HG02623 (cell line): Measurements from ENCODE around the gene IKZF1.

Experiments used
- ATAC-seq: cut with Tn5 transposase; IDR thresholded peaks from one replicate; pipeline ENCODE4 v1.9.1; 2021; ENCODE audit warnings: moderate library complexity; ENCODE audit not compliant: unreplicated experiment

The IKZF1 gene

GRCh38 chr7:50369143-50370026, 64.9 kb downstream of the IKZF1 start:
- no peak for ATAC-seq

DNA sequence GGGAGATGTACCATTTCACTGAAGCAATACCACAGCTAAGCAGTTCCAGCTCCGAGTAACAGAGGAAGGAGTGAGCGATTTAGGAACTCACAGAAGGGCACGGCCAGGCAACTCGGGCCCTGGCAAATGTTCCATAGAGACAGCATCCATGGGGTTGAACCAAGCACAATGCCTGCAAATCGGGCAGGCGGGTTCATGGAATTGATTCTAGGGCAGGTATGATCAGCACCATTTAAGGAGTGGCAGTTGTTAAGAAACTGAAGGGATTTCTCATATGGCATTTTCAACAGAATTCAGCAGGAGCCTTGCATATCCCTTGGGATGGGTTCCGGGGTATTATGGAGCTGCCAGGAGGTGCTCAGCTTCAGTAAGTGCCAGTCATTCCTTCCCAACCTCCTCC, 66.4 kb downstream of the IKZF1 start:
- no peak for ATAC-seq

GRCh38 chr7:50371551-50372021, 67.1 kb downstream of the IKZF1 start:
- no peak for ATAC-seq

GRCh38 chr7:50372923-50373322, 68.4 kb downstream of the IKZF1 start:
- no peak for ATAC-seq

DNA sequence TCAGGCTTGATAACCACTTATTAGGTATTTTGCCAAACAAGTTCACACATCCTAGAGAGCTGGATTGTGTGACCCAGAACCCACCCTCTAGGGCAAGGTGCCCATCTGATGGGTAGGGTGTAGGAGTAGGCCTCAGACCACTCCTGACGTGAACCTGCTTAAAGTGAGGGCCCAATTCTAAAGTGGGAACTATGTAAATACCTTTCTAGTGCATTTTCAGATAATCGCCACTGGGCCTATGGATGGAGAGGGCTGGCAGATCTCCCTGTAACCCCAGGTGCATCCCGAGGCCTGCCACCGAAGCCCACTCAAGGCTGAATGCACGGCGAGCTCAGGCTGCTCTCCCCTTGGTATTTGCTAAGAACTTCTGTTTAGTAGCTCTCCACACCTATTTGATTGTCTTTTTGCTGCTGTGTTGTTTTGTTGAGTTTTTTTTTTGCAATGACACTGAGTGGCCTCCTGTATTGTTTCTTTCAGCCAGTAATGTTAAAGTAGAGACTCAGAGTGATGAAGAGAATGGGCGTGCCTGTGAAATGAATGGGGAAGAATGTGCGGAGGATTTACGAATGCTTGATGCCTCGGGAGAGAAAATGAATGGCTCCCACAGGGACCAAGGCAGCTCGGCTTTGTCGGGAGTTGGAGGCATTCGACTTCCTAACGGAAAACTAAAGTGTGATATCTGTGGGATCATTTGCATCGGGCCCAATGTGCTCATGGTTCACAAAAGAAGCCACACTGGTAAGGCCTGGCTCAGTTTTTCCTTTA, 71.7 kb downstream of the IKZF1 start:
- no peak for ATAC-seq

GRCh38 chr7:50377356-50377755, 72.8 kb downstream of the IKZF1 start:
- no peak for ATAC-seq

DNA sequence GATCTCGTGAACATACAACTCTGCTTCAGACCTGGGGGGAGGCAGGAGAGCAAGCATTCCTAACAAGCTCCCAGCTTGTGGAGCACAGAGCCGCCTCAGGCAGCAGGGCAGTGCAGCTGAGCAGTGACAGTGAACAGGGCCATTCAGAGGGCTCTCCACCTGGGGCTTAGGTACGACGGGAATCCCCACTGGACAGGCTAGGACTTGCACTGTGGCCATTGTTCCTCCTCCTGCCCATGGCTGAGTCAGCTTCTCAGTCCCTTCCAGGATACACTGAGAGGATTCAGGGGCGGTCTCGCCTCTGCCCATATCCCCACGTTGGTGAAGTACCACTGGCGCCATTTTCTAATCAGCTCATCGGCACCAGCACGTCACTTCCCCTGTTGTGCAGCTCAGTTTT, 74.6 kb downstream of the IKZF1 start:
- ATAC-seq, result no peak

DNA sequence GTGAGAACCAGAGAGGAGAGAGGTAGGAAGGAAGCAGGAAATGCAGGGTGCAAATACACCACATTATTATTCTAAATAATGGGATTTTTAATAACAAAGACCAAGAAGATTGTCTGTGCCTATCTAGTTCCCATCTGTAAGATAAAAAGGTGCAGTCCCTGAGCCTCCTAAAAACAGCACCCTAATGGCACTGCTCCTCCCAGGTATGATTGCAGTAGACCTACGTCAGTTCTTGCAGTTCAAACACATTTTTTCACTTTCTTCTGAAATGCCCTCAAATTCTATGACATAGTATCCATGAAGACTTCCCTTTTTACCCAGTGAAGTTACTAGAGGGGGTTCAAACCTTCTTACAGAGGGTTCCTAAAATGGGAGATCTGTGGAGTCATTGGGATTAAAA, 75.0 kb downstream of the IKZF1 start:
- ATAC-seq, result no peak

DNA sequence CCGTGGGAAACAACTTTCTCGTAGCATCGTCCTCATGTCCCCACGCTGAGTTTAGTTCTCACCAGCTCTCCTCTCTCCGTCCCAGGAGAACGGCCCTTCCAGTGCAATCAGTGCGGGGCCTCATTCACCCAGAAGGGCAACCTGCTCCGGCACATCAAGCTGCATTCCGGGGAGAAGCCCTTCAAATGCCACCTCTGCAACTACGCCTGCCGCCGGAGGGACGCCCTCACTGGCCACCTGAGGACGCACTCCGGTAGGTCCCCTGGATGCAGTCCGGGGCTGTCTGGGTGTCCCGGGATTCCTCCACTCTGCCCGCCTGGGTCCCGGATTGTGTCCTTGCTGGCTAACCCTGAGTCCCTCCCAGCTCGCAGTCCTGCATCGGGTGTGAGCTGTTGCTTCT, 77.9 kb downstream of the IKZF1 start:
- no peak for ATAC-seq

GRCh38 chr7:50387351-50387750, 82.8 kb downstream of the IKZF1 start:
- no peak for ATAC-seq

DNA sequence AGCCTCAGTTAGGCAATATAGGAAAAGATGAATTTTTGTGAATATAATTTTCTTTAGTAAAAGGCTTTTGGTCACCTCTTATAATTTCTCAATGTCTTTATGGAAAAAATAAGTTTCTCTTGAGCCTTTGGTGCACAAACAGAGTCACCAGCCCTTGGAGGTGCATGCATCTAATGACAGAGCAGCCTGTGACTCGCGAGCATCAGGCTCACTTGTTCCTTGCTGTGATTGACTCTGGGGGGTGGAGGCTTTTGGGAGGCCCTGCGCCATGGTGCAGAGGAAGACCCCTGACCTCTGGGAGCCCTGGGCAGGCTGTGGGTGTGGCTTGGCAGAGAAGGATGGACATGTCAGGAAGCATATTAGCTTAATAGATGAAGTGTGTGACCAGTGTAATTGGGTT, 85.4 kb downstream of the IKZF1 start:
- no peak for ATAC-seq

GRCh38 chr7:50391386-50391785, 86.9 kb downstream of the IKZF1 start:
- ATAC-seq, result no peak

GRCh38 chr7:50393076-50393475, 88.6 kb downstream of the IKZF1 start:
- ATAC-seq, result no peak

DNA sequence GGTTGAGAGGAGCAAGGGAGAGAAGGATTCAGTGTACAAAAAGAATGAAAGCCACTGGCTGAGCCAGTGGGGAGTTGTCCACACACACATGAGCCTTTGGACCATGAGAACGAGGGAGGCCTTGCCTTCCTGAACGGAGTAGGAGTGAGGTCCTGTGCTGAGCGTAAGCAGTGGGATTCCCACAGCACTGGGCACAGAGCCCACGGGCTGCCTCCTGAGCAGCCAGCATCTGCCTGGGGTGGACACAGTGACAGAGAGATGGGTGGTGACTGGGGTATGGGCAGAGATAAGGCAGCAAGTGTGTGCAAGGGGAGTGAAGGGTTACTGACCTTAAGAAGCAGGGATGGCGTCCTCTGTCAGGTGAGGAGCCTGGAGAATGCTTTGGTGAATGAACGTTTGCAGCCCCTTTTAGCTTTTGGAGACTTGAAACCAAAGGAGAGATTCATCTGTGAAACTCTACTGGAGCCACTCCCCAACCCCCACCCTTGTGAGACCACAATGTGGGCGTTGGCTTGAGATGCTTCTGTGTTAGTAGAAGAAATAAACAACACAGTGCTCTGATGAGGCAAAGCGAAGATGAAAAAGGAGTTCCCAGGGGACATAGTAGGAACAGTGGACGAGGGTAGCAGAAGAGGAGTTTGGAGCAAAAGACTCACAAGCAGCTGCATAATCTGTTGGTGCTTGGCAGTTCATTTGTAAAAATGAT, 89.2 kb downstream of the IKZF1 start:
- no peak for ATAC-seq

DNA sequence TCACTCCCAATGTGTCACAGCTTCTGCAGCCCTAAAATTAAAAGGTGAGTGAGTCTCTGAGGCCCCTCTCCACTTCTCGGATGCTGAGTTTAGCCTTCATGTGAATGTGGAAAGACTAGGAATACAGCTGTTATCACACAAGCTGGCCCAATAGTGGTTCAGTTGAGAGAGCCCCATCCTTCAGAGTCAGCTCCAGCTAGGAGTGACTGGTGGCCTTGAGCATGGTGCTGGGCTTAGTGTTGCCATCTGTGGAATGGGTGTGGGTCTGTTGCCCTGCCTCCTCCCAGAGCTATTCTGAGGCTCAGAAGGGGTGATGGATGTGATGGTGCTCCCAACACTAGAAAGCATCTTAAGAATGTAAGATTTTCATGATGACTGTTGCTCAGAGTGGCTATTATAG, 89.8 kb downstream of the IKZF1 start:
- no peak for ATAC-seq

- peak; percentile 9 for ATAC-seq
Observed at GRCh38 chr7:50396856-50397255, 92.3 kb downstream of the IKZF1 start.

- ATAC-seq, result peak; percentile 64
Observed at GRCh38 chr7:50397320-50397970, 92.9 kb downstream of the IKZF1 start.

DNA sequence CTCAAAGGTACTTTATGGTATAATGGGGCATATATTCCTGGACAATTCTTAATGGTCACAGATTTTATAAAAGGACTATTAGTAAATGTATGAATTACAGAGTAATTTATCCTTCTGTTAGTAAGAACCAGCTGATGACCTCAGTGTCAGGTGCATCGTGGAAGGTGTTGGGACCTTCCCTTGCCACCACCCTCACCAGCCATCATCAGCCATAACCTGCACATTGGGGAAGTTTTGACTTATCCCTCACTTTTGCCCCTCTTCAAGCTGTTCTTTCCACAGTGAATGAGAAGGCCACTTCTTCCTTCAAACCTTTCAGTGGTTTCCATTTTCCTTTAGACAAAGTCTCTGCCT, 93.4 kb downstream of the IKZF1 start:
- ATAC-seq, result no peak

DNA sequence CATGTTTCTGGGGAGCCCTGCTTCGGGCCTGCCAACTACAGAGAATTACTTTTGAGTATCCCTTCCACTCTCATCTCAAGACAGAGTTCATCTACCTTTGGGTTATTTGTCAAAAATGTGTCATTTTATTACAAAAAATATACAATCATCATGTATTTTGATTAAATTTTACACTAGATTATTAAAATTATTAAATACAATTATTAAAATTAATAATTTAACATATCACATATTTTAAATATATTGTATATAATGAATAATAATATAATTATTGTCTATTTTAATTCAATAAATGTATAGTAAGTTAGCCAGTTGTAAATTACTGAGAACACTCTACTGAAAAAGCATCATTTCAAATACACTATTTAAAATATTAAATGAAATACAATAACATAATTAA, 94.7 kb downstream of the IKZF1 start:
- no peak for ATAC-seq

- ATAC-seq, result no peak
Observed at GRCh38 chr7:50399635-50400034, 95.1 kb downstream of the IKZF1 start.

- ATAC-seq, result no peak
Observed at GRCh38 chr7:50400114-50400513, 95.6 kb downstream of the IKZF1 start.
